GM21447 (cell line): ENCODE results near the gene TP73.

Source experiments
- ATAC-seq: cut with Tn5 transposase; IDR thresholded peaks from one replicate; pipeline ENCODE4 v1.9.1; 2021; ENCODE audit not compliant: unreplicated experiment

TP73 gene

DNA sequence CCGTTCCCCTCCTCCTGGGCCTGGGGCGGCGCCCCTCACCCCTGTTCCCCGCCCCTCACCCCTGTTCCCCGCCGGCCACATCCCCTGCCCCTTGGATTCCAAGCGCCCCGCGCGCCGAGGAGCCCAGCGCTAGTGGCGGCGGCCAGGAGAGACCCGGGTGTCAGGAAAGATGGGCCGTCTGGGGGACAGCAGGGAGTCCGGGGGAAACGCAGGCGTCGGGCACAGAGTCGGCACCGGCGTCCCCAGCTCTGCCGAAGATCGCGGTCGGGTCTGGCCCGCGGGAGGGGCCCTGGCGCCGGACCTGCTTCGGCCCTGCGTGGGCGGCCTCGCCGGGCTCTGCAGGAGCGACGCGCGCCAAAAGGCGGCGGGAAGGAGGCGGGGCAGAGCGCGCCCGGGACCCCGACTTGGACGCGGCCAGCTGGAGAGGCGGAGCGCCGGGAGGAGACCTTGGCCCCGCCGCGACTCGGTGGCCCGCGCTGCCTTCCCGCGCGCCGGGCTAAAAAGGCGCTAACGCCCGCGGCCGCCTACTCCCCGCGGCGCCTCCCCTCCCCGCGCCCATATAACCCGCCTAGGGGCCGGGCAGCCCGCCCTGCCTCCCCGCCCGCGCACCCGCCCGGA lies at the start of gene TP73:
TP73 (plus strand) TSS at position 587 of the 618 bp plus-strand sequence. CDS start 29,850 bp downstream, outside the sequence.
- ATAC-seq: no peak

DNA sequence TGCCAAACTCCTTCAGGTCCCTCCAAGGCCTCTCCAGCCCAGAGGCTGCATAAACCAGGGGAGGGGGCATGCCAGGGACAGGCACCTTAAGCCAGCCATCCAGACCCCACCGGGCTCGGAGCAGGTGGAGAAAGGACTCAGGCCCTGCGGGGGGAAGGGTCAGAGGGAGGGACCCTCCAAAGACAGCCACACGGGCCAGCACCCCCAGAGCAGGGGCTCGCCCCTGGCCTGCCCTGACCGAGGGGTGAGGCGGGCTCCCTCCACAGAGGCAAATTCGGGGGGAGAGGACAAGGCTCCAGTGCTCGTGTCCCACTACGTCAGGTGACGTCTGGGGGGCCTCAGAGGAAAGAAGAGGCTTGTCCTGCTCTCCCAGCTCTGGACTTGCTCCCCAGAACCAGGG lies 49.2 kb upstream of the TP73 start:
- ATAC-seq: no peak

DNA sequence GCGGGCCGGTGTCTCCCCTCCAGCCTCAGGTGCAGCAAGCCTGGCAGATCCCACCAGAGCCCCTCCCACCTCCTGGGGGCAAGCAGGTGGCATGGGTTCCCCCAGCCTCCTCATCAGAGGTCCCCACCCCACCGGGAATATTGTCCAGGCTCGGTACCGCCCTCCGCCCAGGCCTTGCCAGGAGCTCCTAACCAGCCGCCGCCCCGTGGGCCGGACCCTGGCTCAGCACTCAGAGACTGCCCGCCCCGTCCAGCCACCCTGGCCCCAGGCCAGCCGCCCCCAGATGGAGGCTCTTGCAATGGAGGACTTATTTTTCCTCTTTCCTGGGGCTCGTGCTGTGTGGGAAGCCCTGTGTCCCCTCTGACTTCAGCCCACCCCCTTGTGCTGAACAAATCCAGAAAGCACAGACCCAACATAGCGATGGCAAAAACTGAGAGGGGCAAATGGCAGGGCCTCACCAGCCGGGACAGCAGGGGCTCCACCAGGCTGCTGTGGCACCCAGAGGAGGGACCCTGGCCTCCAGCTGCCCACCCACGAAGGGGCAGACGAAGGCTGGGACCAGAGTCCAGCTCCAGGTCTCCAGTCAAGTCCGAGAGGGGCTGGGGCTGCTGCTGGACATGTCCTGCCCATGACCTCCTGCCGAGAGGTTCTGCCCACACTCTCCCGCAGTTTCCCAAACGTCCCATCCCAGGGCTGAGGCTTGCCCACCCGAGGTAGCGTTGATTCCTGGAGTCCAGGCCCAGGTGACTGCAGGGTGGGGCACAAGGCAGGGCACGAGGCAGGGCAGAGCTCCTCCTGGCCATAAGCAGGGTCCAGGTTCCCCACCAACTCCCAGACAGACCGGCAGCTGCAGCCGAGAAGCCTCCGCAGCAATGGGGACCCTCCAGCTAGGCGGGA lies 48.5 kb upstream of the TP73 start:
- no peak for ATAC-seq

DNA sequence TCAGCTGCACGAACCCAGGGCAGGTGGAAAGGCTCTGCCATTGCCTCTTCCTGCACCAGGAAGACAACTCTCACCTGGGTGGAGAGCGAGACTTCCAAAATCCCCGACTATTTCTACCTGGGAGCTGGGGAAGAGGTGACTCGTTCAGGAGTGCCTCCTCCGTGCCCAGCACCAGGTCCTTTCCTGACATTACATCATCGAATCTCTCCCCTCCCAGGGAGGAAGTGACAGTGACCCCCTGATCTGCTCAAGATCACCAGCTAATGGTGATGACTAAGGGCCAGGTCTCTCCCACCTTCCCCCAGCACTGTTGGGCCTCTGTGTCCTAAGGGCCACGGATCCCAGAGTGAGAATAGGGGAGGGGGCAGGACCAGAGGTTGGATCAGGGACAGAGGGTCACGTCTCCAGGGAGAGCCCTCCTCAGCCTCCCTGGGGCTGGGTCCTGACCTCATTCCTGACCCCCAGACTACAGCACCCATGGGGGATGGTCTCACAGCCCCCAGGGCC lies 47.8 kb upstream of the TP73 start:
- no peak for ATAC-seq

DNA sequence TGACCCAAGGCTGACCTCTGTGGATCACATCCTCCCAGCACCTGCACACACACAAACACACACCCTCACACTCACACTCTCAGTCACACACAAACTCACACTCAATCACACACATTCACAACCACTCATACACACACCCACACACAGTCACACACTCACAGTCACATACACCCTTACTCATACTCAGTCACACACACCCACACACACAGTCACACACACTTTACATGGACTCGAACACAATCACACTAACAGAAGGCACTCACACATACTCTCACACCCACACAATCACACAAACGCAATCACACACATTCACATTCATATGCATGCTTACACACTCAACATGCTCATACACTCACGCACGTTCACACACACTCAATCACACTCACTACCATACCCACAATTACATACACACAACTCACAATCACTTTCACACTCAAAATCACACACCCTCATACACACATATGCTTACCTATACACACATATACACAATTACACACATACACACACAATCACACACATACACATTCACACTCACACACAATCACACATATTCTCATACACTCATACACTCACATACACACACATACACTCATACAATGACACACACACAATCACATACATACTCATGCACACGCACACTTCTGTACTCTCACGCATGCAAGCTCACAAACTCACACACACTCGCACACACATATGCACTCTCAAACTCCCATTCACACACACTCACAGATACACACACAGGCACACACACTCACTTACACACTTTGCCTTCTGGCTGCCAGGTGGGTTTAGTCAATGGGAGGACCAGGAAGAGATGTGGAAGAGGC lies 47.1 kb upstream of the TP73 start:
- no peak for ATAC-seq

DNA sequence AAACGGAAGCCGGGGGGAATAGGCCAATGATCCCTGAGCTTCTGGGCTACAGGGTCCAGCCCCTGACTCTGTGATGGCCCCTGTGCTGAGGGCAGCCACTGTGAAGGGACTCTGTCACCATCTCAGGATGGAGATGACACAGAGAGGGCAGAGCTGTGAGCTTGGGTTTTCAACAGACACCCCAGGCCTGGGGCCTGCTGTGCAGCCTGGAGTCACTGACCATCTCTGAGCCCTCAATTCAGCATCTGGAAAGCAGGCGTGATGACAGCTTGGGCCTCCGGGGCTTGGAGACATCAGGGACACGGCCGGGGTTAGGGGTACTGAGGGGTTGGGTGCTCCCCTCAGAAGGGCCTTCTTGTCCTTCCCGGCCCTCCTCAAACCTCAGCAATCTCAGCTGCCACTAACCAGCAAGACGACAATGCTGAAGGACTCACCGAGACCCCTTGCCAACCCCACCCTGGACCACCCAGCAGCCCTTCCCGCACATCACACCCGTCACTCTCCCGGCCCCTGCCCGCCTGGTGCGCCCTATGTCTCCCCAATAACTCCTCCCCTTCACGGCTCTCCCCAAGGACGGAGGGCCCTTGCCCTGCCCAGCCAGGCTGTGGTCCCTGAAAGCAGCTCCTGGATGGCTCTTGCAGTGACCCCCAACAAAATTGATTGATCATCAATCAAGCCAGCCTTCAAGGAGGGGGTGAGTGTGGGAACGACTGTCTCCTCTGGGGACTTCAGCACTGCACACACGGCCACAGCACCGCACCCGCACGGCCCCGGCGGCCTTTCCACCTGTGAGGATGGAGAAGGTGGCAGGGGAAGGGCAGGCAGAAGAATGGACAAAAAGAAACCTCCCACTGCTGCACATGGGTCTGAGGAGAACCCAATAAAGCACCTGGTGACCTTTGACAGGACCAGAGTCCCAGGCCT lies 45.3 kb upstream of the TP73 start:
- no peak for ATAC-seq

DNA sequence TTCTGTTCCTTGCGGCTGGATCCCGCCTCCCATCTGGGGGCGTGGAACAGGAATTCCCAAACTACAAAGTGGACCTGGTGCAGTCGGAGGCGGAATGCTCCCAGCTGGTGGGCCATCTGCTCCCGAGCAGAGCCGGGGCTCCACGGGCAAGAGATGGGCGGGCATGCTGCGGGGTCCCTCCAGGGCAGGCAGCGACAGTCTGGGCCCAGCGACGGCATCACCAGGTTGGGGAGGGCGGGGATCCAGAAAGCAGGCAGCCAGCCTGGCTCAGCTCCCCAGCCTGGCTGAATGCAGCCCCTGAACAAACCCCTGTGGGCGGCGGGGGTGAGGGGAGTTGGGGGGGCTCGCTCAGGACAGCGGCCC lies 44.6 kb upstream of the TP73 start:
- no peak for ATAC-seq

DNA sequence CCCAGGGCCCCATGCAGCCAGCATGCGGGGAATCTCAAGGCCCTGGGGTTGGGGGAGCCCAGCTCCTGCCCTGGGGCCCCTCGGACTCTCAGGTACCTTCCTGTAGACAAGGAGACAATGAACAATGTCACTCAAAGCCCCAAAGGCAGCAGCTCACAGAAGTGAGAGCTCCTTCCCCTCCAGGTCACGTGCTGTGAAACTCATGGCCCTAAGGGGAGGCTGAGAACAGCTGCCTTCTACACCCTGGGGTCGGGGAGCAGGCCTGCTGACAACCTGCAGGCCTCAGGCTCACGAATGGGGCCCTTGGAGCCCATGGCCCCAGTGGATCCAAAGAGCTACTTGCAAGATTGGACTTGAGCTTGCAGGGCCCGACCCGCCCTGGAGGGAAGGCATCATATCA lies 44.2 kb upstream of the TP73 start:
- ATAC-seq: no peak

DNA sequence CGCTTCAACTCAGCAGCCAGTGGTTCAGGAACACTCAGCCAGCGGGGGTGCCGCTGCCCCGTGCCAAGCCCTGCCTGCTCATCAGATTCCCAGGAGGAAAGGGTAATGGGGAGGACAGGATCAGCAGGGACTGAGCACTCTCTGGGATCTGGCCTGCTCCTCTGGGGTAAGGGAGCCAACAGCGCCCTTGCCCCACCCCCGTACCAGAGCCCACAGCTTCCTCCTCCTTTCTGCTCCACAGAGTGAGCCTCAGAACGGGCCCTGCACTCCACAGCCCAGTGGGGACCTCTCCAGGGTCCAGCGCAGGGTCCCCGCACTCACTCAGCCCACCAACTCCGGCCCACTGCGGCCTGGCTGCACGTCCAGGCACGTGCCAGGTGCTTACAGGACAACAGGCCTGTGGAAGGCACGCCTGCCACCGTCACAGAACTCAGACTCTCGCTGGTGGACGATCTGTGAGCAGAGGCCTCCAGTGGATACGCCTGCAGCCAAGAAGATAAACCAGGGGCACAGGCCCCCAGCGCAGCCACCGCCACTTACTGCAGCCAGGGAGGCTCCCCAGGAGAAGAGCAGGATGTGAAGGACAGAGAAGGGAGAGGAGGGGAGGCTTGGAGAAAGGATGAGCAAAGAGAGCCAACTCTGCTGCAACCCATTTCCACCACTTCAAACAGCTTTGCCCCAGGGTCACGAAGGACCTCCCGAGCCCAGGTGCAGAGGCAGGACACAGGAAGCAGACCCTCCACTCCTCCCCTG lies 43.1 kb upstream of the TP73 start:
- no peak for ATAC-seq

DNA sequence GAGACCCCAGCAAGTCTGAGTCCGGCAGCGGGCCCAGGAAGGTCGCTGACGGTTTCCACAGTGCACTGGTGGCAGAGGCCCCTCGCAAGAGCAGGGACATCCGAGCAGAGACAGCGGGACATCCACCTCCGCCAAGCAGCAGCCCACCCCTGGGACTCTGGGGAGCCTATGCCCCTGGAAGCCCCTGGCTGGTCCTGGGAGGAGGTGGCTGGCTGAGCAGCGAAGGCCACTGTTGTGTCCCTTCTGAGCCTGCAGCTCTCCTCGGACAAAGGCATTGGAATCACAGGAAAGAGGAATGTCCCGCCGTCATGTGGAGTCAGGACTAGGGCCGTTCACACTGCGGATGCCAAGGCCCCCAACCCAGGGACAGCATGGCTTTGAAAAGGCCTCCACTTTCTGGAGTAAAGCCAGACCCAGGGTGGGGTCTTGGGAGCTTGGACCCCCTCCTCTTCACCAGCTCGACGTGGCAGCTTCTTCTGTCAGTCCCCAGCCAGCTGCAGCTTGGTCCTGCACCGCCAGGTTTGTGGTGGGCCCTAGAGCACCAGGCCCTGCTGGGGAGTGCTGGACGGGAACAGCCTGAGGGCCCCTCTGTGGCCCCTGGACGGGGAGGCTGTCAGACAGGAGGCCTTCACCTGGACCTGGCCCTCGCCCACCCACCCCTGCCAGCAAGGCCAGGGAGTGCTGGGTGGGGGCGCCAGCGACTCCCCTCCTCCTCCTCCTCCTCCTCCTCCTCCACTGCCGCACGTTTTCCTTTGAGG lies 42.4 kb upstream of the TP73 start:
- no peak for ATAC-seq

DNA sequence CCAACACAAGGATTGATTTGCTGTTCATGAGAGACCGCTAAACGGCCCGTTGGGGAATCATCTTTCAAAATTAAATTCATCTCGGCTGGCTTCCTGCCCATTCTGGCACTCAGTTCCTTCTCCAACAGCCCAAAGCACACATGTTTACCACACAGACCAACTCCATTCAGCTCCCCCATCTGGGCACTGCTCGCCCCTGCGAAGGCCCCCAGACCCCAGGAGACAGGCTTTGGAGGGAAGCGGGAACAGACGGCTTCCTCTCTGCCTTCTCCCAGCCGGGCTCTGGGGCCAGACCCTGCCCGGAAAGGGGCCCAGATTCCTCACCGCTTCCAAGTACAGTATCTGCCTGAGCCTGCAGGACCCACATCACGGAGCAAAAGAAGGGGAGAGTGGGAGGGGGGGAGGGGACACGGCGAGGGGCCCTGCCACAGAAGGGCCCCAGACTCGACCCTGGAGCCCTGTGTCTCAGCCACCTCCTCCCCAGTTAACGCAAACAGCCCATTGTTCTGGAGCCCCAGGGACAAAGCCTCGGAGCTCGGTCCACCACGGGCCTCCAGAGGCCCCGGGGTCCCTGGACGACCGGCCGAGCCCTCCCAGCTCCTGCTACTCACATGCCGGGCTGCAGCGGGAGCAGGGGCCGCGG lies 41.7 kb upstream of the TP73 start:
- no peak for ATAC-seq

DNA sequence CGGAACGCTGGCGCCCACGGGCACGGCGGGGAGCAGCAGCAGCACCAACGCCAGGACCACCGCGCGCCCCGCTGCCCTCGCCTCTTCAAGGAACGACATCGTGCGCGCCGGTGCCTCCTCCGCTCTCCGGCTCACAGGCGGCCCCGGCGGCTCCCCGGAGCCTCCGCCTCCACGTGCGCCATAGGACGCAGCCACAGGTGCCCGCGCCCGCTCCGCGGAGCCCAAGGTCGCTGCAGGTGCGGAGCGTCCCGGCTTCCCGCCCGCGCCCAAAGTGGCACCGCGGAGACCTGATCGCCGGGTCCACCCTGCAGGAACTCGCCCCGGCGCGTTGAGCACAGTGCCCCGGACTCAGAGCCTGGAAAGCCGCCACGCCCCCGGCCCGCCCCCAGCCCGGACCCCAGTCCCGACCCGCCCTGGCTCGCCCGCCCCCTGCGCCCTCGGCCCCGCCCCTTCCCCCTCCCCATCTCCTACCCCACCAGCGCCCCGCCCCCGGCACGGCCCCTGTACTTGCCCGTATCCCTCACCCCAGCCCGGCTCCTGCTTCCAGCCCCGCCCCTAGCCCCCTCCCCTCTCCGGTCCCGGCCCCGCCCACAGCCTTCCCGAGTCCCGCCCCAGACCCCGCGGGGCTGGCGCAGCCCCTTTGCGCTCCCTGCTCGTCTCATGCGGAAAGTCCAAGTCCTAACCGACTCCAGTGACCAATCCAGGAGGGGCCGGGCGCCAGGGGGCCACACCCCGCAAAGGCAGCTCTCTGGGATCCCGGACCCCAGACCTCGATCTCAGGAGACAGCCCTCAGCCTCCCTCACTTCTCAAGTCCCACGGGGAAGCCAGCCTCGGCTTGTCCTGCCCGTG lies 40.9 kb upstream of the TP73 start, which contains the start of gene MEGF6:
MEGF6 (minus strand) TSS at position 339 of the 850 bp plus-strand sequence; CDS start at position 99, 240 bp downstream.
- ATAC-seq: no peak

DNA sequence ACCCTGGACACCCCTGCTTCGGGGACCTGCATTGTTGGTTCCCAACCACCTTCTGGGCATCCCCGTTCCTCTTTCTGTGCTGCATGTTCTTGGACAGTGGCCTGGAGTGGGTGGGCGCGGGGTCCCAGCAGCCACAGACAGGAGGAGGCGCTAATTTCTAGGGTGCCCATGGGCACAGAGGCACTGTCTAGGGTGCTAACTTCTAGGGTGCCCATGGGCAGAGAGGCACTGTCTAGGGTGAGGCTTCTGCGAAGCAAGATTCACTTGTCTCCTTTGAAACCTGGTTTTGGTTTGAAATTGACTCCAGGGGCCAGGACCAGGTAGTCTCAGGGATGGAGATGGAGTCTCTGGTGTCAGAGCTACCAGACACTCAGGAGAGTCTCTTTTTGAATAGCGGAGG lies 40.2 kb upstream of the TP73 start:
- no peak for ATAC-seq

DNA sequence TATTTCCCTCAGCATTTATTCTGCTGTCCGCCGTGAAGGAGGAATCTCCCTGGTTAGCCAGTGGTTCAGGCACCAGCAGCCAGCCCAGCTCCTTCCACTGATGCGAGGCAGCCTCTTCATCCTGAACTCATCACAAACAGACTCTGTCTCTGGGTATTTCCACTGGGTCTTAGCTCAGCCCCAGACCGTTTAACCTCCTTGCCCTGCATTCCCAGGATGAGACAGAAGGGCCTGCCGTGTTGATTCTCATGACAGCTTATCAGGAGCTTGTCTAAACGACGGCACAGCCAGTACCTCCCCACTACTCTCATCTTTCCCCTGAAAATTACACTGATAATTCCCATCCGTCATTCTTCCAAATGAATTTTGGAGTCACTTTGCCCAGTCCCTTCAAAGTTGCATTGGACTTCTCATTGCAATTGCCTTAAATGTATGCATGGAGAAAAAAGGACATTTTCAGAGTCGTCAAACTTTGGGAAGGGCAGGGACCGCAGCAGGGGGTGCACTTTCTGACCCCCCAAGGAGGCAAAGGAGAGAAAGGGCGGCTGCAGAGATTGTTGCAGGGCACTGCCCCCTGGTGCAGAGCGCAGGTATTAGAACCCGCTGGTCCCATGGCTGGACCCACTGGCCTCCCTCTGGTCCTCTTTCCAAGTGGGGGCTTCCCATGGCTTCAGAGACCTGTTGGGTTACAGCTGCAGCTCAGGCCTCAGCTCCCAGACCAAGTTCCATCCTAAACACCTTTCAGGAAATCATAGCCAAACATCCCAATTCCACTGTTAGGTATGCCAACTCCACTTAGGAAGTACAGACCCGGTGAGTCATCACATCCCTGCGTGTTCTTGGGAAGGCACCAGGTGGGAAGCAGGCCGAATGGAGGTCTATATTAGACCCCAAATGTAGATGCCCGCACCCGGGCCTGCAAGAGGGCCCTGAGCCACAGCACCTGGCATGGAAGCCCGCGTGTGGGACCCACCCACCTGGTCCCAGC lies 37.3 kb upstream of the TP73 start:
- ATAC-seq: no peak

DNA sequence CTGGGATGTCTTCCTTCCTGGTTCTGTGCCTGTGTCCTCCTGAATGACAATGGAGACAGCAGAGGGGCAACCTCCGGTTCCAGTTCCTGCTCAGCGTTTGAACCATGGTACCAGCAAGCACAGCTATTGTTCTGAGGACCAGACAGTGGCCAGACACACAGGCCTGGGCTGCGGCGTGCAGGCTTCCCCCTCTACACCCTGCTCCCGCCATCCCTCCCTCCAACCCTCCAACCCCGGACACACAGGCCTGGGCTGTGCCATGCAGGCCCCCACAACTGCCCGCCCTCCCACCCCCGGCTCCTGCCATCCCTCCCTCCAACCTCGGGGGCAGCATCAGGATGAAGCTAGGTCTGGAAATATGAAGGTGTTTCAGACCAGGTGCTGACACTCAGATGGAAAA lies 35.5 kb upstream of the TP73 start:
- ATAC-seq: no peak

DNA sequence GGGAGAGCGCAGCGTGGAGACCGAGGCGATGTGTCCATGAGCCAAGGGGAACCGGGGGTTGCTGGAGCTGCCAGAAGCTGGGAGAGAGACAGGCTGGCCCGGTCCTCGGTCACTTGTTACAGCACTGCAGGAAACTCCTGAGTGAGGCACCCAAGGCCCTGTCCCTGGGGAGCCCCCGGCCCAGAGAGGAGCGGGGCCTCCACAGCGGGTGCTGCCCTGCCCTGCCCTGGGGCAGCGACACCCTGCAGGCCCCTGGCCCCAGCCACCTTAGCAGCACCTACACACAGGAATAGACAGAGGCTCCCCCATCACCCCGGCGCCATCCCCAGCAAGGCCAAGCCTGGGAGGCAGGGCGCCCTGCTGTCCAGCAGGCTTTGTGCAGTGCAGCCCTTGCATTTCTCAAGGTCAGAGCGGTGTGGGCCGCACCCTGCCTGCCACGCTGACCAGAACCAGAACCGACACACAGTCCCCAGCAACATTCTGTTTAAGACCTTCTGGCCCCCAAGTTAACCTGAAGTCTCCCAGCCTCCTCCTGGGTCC lies 34.4 kb upstream of the TP73 start:
- no peak for ATAC-seq
